Measurements from ENCODE around the gene BANF2.

BANF2 gene

GRCh38 chr20:17665756-17666155 is 34.0 kb upstream of the BANF2 start:
- TF ChIP-seq EZH2 (IDR thresholded peaks at IDR 0.05; ENCODE audit: borderline replicate concordance, low read depth, low read length, severe bottlenecking), result no peak
- TF ChIP-seq CTCF (IDR thresholded peaks at IDR 0.05; ENCODE audit: borderline replicate concordance, extremely low read depth, low read length, poor library complexity, severe bottlenecking), result no peak

GRCh38 chr20:17666481-17666880 is 33.3 kb upstream of the BANF2 start:
- no peak overlapping the region for H3K4me2 ChIP-seq (ENCODE audit: insufficient read depth, low read length)
- H3K27me3 ChIP-seq (ENCODE audit: insufficient read depth, low read length, poor library complexity), result no peaks in the 10 kb centered on the region
- H2AFZ ChIP-seq (ENCODE audit: low read depth, low read length), result no peak overlapping the region
- no peak for TF ChIP-seq EZH2 (IDR thresholded peaks at IDR 0.05; ENCODE audit: borderline replicate concordance, low read depth, low read length, severe bottlenecking)
- TF ChIP-seq CTCF (IDR thresholded peaks at IDR 0.05; ENCODE audit: borderline replicate concordance, extremely low read depth, low read length, poor library complexity, severe bottlenecking), result no peak
- peaks cover 37% of the 10 kb centered on the region for H4K20me1 ChIP-seq (ENCODE audit: insufficient read depth, low read length)
- ATAC-seq (ENCODE audit: insufficient read depth, low read depth), result no peak
- peaks cover 4% of the 10 kb centered on the region; the same call in 1 of the 2 replicates for H3K36me3 ChIP-seq (ENCODE audit: insufficient read depth, low read length)
- peaks cover 26% of the 10 kb centered on the region for H3K4me1 ChIP-seq (ENCODE audit: insufficient read depth, low read length)
- DNase-seq, result no peak
- no peak overlapping the region for H3K4me3 ChIP-seq (ENCODE audit: low read depth in 1 of 2, low read length in 2 of 2)
- no peaks in the 10 kb centered on the region for H3K9me3 ChIP-seq (ENCODE audit: insufficient read depth, low read length, severe bottlenecking)
- peaks cover 54% of the 10 kb centered on the region for H3K79me2 ChIP-seq (ENCODE audit: insufficient read depth, low read length)
- H3K9ac ChIP-seq (ENCODE audit: low read depth, low read length), result no peak overlapping the region
- no peak overlapping the region for H3K27ac ChIP-seq (ENCODE audit: low read length)

More at GRCh38 chr20:17665756-17666155, 34.0 kb upstream of the BANF2 start:
- no peak overlapping the region for H3K9ac ChIP-seq (ENCODE audit: low read depth, low read length)
- no peaks in the 10 kb centered on the region for H3K27me3 ChIP-seq (ENCODE audit: insufficient read depth, low read length, poor library complexity)
- peaks cover 26% of the 10 kb centered on the region for H3K4me1 ChIP-seq (ENCODE audit: insufficient read depth, low read length)
- peaks cover 34% of the 10 kb centered on the region for H4K20me1 ChIP-seq (ENCODE audit: insufficient read depth, low read length)
- H3K4me2 ChIP-seq (ENCODE audit: insufficient read depth, low read length), result no peak overlapping the region
- 0 out of 2 replicates have a peak overlapping the region, but pooled peaks have one; percentile 15 for H3K27ac ChIP-seq (ENCODE audit: low read length)
- no peak overlapping the region for H3K4me3 ChIP-seq (ENCODE audit: low read depth in 1 of 2, low read length in 2 of 2)
- H3K9me3 ChIP-seq (ENCODE audit: insufficient read depth, low read length, severe bottlenecking), result no peaks in the 10 kb centered on the region
- DNase-seq (no peak), ATAC-seq (ENCODE audit: insufficient read depth, low read depth) (no peak; the same call in 2 of the 3 replicates)
- H3K36me3 ChIP-seq (ENCODE audit: insufficient read depth, low read length), result peaks cover 5% of the 10 kb centered on the region; the same call in 1 of the 2 replicates
- H2AFZ ChIP-seq (ENCODE audit: low read depth, low read length), result no peak overlapping the region
- H3K79me2 ChIP-seq (ENCODE audit: insufficient read depth, low read length), result peaks cover 55% of the 10 kb centered on the region

GRCh38 chr20:17667445-17667844 is 32.3 kb upstream of the BANF2 start:
- Histone ChIP-seq H3K27ac (ENCODE audit: low read length) (no peak overlapping the region), H2AFZ (ENCODE audit: low read depth, low read length) (no peak overlapping the region), H3K9ac (ENCODE audit: low read depth, low read length) (no peak overlapping the region), H4K20me1 (ENCODE audit: insufficient read depth, low read length) (peaks cover 42% of the 10 kb centered on the region), H3K36me3 (ENCODE audit: insufficient read depth, low read length) (peaks cover 4% of the 10 kb centered on the region; the same call in 1 of the 2 replicates), H3K79me2 (ENCODE audit: insufficient read depth, low read length) (peaks cover 54% of the 10 kb centered on the region), H3K4me1 (ENCODE audit: insufficient read depth, low read length) (peaks cover 26% of the 10 kb centered on the region), H3K9me3 (ENCODE audit: insufficient read depth, low read length, severe bottlenecking) (no peaks in the 10 kb centered on the region), H3K4me3 (ENCODE audit: low read depth in 1 of 2, low read length in 2 of 2) (no peak overlapping the region), H3K4me2 (ENCODE audit: insufficient read depth, low read length) (no peak overlapping the region), H3K27me3 (ENCODE audit: insufficient read depth, low read length, poor library complexity) (no peaks in the 10 kb centered on the region)
- no peak for DNase-seq
- TF ChIP-seq CTCF (IDR thresholded peaks at IDR 0.05; ENCODE audit: borderline replicate concordance, extremely low read depth, low read length, poor library complexity, severe bottlenecking), result no peak
- TF ChIP-seq EZH2 (IDR thresholded peaks at IDR 0.05; ENCODE audit: borderline replicate concordance, low read depth, low read length, severe bottlenecking), result no peak
- ATAC-seq (ENCODE audit: insufficient read depth, low read depth), result no peak
